DMS53 treated with DMSO at 0.1 percent for 48 hours (cell line): ENCODE measurements around the gene JMJD7.
"Not testable (repeated sequence)": the region's sequence is repeated elsewhere in the genome, so short reads cannot be mapped to it uniquely, and the experiment has no call there.

Experiments
- DNase-seq: peaks from one replicate; lab custom pipeline; 2025; ENCODE audit not compliant: unreplicated experiment; lab: John Stamatoyannopoulos, UW

JMJD7 gene

GRCh38 chr15:41821831-41822230, 6.1 kb upstream of the JMJD7 start:
- DNase-seq = no peak

- DNase-seq = no peak
These were observed 5.4 kb upstream of the JMJD7 start for GRCh38 chr15:41822471-41822870.

DNA sequence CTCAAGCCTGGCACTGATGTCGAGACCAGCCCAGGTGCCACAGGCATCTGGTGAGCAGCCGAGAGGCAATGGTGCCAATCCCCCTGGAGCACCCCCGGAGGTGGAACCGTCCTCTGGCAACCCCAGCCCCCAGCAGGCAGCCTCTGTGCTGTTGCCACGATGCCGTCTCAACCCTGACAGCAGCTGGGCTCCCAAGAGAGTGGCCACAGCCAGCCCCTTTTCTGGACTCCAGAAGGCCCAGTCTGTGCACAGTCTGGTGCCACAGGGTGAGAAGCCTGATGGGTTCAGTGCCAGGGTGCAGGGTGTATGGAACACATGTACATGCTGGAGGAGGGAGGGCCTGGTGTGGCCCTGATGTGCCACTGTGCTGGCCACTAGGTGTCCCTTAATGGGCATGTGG, 4.9 kb upstream of the JMJD7 start:
- no peak for DNase-seq

- no peak for DNase-seq
These were observed 4.4 kb upstream of the JMJD7 start for GRCh38 chr15:41823502-41823901.

DNA sequence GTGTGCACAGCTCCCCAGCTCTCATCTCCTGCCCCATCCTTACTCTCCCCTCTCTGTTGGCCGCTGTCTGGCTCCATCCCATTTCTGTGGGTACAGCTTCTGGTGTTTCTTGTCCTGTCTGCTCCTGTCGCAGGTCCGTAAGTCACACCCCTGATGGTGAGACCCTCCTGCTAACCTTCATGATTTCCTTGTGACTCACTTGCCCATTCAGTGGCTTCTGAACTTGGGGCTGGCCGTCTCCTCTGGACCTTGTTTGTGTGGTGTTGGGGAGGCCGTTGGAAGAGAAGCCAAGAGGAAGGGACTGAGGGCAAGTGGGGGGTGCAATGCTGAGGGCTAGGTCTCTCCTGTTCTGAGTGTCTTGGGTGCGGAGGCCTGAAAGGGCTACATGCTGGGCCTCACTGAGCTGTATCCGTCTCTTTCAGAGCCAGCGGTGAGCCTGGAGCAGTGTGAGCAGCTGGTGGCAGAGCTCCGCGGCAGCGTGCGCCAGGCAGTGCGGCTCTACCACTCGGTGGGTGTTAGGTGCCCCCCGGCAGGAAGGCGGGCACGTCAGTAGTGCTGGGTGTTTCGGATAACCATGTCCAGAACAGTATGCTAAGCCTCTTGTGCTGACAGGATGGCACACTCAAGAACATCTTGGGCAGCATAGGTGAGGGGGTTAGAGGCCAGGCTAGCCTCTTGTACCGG, 3.7 kb upstream of the JMJD7 start:
- DNase-seq = no peak

DNA sequence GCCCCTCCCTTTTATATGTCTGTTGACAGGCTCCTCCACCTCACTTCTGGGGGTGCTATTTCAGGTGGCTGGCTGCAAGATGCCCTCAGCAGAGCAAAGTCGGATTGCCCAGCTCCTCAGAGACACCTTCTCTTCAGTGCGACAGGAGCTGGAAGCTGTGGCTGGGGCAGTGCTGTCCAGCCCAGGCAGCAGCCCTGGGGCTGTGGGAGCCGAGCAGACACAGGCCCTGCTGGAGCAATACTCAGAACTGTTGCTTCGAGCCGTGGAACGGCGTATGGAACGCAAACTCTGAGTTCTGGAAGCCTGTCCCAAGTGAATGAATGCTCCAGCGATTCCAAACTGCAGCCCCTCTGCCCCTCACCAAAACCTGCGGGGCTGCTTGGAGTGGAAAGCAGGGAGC, 2.7 kb upstream of the JMJD7 start:
- no peak for DNase-seq

DNA sequence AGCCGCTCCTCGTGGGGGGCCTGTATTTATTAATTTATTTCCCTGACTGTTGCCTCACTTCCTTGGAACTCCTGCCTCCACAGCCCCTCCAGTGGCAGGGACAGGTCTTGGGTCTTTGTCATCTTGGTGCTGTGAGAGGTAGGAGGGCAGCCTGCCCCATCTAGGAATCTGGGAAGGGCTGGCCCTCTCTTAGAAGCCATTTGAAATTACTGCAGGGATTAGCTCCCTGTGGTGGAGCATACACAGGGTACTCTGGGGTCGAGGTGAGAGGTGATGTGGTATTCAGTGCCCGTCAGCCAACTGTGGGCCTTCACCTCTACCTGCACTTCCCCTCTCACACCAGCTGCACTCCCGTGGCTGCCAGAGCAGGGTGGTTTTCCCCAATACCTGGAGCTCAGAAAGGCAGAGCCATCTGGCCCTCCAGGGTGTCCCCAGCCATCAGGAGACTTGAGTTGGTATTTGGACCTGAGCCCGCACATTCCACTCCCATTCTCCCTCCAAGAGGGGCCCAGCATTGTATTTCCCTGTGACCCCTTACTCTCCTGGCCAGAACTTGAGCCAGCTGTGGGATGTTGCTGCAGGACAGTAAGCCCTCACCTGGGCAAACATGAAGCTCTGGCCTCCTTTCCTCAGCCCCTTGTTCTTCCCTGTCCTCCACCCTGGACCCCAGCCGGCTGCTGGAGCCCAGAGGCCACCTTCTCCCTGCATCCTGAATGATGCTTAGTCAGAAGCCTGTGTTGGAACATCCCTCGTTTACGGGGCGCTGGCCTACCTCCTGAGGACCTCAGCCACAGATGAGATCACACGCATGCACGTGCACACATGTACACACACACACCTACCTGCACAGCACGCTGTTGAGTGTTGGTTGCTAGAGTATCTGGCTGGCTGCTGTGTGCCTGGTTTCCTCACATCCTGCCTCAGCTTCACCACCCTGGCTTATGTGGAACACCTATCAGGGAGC, 2.0 kb upstream of the JMJD7 start:
- no peak for DNase-seq

- DNase-seq = no peak
These were observed 507 bp upstream of the JMJD7 start for GRCh38 chr15:41827290-41827879.

DNA sequence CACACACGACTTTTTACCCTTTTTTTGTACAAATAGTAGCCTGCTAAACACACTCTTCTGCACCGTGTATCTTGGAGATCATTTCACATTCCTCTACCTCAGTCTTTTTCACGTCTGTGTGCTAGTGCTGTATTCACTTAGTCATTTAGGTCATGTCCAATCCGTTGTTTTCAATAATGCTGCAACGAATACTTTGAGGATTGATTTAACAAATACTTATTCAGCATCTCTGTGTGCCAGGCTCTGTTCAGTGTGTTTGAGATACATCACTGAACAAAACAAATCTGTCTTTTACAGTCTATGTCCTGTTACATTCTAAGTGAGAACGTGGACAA, 882 bp downstream of the JMJD7 start:
- no peak for DNase-seq

DNA sequence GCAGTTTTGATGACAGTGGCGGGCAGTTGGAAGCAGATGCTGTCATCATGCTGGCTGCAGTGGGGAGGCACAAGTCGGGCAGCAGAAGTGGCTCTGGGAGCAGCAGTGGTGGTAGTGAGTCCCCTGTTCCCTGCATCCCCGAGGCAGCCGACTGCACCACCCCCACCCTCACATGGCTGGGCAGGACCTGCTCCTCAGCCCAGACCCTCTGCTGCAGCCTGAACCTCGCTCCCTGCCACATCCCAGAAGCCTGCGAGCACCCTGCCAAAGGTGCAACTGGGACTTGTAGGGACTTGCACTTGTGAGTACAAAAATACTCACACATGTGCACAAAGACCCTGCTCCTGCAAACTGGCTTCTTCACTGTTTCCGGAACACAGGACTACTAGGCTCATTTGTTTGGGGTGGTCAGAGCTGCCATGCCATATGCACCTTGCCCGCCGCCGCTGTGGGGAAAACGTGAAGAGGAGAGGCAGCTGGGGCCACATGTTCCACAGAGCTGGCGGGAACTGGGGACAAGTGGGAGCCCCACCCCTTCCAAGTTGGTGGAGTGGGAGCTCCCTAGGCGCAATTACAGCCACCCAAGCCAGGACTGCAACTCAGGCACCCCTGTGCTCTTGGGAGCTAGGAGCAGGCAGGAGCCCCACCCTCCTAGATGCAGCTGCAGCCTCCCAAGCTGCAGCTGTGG, 2.2 kb downstream of the JMJD7 start:
- DNase-seq = no peak

DNA sequence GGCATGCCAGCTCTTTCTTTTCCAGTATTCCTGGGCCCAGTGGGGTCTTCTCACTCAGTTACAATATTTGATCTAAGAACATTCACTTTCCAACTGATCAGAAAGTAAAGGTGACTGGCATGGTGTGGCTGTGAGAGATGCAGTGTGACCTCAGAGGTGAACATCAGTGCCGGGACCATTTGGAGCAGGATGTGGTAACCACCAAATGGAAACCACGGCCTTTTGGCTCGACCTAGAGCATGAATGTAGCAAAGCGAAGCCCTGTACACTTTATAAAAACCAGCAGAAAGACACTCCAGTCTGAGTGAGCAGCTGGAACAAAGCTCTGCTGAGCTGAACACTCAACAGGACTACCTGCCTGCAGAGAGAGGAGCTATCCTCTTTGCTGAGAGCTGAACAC, 3.4 kb downstream of the JMJD7 start:
- DNase-seq = not testable (repeated sequence)

DNA sequence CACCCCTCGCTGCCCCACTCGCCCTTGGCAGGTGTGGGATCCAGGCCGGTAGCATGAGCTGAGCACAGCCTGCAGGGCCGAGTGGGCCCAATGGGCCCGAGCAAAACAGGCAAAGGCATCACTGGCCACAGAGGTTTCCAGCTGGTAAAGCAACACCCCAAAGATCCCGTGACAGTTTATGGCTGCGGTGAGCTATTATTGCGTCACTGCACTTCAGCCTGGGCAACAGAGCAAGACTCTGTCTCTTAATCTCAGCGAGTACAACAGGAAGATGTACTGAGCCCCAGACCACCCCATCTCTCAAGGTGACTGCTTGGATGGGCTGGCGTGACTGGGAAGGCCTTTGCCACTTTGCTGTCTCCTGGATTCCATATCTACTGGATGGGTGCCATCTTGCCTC, 4.3 kb downstream of the JMJD7 start:
- DNase-seq = no peak

DNA sequence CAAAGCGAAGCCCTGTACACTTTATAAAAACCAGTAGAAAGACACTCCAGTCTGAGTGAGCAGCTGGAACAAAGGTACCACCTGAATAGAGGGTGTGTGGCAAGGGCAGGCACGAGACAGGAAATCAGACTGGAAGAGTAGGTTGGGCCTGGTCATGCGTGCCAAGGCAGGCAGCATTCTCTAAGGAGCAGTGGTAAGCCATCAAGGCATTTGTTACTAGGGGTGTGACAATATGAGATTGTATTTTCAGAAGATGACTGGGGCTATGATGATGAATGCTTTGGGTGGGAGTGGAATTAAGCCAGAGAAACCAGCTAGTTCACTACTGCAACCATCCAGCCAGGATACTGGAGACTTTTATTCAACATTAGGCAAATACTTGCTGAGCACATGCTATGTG, 5.0 kb downstream of the JMJD7 start:
- peak; percentile 77 for DNase-seq

GRCh38 chr15:41834096-41834495, 6.2 kb downstream of the JMJD7 start:
- no peak for DNase-seq

DNA sequence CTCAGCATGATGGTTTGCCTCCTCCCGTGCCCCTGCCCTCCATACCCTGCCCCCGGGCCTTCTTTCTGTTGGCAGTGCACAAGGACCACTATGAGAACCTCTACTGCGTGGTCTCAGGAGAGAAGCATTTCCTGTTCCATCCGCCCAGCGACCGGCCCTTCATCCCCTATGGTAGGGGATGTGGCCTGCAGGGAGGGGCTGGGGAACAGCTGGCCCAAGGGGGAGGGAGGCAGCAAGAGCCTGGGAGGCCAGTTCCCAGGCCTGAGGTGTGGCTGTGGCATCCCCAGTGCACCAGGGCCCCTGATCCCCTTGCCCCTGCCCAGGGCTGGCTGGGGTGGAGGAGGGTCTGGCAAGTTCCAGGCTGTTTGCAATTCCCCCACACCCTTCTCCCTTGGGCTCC, 8.2 kb downstream of the JMJD7 start:
- no peak for DNase-seq

- DNase-seq = no peak
These were observed 9.0 kb downstream of the JMJD7 start for GRCh38 chr15:41836713-41837454.

DNA sequence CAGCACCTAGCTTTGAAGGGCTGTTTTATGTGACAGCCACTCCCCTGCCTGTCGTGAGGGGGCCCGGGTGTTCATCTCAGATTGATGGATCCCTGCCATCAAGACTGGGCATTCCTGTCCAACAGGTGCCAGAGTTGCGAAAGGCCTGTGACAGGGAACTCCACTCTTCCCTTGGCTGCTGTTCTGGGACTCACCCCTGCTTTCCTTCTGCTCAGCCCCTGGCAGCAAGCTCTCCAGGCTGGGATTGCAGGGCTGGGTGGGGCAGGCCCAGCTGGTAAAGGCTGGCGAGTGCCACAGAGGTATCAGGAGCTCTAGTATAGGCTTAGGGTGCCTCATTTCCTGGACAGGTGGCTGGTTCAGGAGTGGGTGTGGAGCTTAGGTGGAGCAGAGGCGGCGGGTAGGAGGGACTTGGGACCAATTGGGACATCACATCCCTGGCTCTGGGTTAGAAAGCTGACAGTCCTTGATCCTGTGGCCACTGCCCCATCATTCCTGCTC, 10.6 kb downstream of the JMJD7 start, which contains the start of gene PLA2G4B:
PLA2G4B (plus strand) TSS at position 448 of the 498 bp plus-strand sequence. CDS start 67 bp downstream, outside the sequence.
- peak; percentile 26 for DNase-seq

DNA sequence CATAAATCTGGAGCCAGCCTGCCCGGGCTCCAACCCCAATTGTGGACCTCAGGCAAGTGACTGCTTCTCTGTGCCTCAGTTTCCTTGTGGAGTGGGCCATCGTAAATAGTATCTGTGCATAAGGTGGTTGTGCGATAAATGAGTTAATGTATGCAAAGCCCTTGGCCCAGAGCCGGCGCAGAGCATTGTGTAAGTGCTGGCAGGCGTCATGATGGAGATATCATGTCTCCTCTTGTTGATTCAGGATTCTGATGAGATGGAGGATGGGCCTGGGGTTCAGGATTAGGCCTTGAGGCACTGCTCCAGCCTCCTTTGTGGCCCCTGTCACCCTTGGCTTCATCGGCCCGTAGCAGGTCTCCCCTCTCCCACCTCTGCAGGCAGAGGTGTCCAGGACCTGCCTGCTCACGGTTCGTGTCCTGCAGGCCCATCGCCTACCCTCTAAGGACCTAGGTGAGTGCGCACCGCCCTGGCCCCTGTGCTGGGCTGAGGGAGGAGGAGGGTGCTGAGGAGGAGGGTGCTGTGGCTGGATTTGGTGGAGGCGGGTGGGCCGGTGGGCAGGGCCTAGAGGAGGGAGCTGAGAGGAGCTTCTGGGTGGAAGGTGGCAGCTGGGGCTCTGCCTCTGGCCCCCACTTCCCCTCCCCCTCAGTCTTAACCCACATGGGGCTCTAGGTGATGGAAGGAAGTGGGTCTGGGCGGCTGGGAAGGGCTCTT, 12.0 kb downstream of the JMJD7 start:
- DNase-seq = no peak

GRCh38 chr15:41840673-41841072, 12.8 kb downstream of the JMJD7 start:
- no peak for DNase-seq

DNA sequence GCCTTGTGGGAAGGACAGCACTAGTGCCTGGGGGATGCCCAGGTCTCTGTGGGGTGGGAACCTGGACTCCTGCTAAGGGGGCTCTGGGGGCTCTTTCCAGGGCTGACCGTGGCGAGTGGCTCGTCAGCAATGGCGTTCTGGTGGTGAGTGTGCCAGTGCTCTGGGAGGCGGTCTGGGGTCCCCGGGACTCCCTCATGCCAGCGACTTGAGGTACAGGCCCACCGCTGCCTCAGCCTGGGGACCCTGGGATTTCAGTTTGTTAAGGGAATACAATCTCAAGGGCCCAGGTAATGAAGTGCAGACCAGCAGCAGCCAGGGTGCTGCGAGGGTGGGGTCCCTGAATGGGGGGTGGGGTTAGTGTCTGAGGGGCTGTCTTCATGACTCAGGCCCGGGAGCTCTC, 13.2 kb downstream of the JMJD7 start:
- DNase-seq = no peak
